HUDEP-2 (cell line): ENCODE results near the gene RHEX.

Experiments
- DNase-seq, 76 experiments: peaks; one replicate each; lab custom pipeline; 2025; ENCODE audit not compliant: unreplicated experiment in 76 of 76; lab: John Stamatoyannopoulos, UW

Gene RHEX

DNA sequence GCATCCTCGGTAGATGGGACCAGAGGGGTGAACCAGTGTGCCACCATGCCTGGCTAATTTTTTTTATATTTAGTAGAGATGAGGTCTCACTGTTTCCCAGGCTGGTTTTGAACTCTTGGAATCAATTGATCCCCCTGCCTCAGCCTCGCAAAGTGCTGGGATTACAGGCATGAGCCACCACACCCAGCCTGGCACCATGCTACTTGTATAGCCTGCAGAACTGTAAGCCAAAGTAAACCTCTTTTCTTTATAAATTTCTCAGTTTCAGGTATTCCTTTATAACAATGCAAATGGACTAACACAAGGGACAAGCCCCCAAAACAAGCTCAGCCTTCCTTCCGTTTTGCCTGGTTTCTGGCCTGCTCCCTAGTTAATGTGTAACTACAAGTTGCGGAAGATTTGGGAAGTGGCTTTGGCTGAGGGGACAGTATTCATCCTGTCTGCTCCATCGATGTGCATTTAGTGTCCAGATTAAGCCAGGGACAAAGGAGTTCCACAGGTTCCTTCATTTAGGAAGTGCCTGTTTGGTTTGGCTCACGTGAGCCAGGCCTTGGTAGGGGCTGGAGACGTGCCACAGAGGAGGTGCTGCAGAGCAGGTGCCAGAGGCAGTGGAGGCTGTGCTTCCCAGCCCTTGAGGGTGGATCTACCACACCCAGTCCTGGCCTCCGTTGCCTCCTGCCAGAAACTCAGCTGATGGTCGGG is 59.8 kb downstream of the RHEX start:
- no peak for DNase-seq

DNA sequence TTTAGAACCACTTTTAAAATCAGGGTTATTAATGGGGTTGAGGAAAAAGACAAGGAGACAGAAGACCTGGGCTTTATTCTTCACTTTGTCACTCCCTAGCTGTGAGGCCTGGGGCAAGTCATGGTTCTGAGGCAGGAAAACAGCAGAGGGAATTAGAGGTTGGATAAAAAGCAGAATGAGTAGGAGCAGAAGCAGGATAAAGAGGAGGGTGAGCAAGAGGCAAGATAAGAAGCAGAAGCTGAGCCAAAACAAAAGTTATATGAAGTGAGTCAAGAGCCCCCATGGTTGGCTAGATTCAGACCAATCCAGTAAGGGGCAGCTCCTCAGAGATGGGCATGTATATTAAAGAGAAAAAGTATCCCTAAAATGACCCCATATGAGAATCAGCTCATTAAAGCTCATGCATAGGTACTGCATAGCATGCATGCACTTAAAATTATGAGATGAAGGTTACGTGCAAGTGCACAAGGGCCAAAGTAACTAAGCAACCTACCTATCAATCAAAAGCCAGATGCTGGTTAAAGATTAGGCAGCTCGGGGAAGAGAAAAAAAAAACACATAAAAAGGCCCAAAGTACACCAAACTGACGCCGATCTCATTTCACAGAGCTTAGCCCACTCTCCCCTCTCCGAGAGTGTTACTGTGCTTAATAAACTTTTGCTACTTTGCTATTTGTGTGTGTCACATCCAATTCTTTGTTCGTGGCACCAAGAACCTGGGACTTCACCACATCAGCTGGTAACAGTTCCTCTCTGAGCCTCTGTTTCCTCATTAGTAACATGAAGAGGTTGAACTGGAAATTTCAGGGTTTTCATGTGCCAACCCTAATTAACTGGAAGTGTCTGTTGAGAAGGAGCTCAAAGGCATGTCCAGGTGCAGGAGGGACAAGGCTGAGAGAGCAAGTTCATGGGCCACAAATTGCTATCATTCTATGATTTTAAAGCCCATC is 62.0 kb downstream of the RHEX start:
- DNase-seq, result peak in 1 of 76 experiments; percentile 11

DNA sequence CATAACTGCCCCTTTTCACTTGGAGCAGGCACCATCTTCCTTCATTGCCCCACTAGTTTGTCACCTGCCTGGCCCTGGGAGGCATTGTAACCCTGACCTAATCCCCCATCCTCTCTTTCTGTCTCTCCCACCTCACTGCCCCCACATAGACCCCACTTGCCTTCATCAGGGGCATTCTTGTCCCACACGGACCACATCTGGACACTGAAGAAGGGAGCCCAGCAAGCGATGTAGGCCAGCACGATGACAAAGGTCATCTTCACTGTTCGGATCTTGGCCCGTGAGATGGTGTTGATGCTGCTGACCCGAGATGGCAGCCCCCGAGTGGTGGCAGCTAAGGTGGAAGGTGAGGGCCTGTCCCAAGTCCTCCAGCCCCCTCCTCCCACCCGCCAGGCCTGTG is 62.8 kb downstream of the RHEX start:
- no peak for DNase-seq

DNA sequence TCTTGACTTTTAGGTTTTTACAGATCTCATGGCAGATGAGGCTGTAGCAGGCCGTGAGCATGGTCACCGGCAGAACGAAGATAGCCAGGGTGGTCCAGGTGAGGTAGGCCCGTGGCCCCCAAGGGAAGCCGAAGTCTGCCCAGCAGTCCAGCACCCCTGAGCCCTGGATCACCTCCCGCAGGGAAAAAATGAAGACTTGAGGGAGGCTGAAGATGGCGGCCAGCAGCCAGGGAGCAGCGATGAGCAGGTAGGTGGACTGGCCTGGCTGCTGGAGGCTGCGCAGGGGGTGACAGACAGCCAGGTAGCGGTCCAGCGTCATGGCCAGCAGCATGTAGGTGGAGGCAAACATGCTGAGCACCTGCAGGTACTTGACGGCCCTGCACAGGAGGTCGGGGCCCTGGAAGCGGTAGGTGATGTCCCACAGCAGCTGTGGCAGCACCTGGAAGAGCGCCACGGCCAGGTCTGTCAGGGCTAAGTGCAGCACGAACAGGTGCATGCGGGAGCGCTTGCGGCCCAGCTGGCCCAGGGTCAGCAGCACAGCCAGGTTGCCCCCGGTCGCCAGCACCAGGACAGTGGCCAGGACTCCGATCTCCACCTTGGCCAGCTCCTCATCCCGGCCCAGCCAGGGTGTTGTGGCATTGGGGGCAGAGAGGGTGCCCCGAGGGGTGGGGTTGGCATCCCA is 63.4 kb downstream of the RHEX start:
- no peak for DNase-seq

DNA sequence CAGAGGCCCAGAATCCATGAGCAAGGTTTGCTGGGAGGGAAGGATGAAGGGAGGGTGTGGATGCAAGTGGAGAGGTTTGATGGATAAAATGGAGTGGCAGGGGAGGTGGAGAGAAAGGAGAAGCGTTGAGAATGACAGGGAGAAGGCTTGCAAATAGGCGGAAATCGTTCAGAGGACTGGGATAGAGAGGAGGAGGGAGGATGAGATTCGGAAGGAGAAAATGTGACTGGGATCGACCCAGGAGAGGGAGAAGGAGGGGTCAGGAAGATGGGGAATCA is 63.8 kb downstream of the RHEX start:
- no peak for DNase-seq

DNA sequence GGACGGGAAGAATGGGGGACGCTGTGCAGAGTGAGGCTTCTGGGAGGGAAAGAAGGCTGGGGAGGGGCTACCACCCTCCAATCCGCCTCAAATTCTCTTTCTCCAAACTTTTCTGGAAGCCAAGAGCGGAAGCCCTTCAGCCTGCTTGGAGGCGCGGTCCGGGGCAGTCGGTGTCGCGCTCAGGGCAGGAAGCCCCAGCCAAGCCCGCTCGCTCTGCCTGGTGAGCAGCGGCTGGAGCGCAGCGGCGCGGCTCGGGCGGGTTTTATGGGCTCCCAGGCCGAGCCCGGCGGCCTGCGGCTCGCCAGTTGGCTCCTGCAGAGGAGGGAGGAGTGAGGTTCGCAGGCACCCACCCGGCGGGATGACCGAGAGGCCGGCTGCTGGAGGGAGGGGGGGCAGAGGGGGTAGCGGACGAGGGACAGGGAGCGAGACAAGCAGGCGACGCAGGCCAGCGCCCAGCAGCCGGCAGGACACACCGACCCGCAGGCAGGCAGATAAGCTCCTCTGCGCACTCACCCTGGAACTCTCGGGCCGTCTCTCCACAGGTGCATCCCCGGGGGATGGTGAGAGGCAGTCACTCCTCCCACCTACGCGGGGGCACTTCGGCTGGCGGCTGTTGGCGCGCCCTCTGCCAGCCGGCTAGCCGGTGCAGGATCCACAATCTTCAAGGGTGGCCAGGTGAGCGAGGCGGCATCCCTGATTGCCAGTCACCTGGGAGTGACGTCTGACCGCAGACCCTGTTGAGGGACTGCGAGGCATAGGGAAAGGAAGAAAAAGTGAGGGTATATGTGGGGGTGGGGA is 64.4 kb downstream of the RHEX start, which contains the start of gene AVPR1B:
TSS of gene AVPR1B (minus strand) at position 238 of the 798 bp plus-strand sequence. CDS start 498 bp downstream, outside the sequence.
- no peak for DNase-seq

DNA sequence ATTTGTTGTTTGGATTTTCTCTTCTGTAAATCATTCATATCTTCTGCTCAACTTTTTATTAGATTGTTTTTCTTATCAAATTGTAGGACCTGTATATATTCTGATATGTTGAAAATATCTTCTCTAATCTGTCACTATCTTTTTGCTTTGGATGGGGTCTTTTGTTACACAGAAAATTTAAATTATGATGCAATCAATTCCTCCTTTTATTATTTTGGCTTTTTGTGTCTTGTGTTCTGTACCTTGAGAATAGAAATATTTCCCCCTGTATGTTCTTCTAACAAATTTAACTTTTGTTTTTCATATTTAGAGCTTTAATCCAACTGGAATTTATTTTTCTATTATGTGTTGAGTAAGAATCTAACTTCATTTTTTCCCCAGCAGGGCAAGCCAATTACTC is 67.4 kb downstream of the RHEX start:
- DNase-seq, result no peak

DNA sequence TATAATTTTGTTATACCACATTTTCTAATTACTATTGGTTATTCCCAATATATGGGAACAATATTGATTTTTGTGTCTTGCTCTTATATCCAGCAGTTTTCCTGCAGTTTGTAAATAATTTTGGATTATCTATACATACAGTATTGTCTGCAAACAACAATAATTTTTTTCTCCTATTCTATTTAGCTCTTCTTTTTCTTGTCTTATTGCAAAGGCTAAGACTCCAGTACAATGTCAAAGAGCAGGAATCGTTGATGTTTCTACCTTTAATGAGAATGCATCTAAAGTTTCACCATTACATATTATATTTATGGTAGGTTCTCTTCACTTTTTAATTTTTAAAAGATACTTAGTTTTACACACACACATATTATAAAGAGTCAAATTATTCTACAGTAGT is 68.3 kb downstream of the RHEX start:
- no peak for DNase-seq

DNA sequence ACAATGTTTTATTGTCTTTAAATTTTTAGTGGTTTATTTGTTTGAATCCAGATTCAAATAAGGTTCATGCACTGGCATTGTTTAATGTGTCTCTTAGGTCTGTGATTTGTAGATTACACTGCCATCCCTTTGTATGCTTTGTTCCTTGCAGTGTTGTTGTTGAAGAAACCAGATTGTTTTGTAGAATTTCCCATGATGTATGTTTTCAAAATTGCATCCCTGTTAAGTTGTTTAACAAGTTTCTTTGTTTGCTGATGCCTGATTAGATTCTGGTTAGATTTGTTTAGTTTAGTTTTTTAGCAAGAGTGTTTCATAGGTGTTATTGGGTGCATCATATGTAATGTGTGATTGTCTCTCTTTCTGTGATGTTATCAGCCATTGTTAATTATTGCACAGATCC is 69.7 kb downstream of the RHEX start:
- DNase-seq, result no peak

DNA sequence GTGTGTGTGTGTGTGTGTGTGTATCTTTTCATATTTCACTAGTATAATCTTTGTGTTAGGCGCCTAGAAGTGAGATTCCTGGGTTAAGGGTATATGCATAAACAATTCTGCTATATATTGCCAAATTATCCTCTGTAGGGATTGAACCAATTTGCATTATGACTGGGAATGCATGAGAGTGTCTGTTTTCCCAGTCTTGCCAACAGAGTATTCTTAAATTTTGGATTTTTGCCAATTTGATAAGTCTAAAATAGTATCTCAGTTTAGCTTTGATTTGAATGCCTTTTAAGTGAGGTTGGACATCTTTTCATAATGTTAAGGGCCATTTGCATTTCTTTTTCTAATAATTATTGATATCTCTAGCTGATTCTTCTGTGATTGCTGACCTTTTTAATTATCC is 72.4 kb downstream of the RHEX start:
- DNase-seq, result no peak

DNA sequence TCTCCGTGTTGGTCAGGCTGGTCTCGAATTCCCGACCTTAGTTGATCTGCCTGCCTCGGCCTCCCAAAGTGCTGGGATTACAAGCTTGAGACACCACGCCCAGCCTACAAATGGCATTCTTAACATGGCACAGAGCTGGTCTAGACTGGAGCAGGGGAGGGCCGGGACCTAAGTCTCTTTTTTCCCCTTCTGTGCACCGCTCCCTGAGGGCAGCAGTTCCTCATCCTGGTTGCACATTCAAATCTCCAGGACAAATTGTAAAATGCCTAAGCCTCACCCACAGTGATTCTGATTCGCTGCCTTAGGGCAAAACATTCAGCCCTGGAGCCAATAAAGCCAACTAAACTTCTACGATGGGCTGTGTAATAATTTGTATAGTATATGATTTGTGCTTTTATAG is 74.4 kb downstream of the RHEX start:
- no peak for DNase-seq

DNA sequence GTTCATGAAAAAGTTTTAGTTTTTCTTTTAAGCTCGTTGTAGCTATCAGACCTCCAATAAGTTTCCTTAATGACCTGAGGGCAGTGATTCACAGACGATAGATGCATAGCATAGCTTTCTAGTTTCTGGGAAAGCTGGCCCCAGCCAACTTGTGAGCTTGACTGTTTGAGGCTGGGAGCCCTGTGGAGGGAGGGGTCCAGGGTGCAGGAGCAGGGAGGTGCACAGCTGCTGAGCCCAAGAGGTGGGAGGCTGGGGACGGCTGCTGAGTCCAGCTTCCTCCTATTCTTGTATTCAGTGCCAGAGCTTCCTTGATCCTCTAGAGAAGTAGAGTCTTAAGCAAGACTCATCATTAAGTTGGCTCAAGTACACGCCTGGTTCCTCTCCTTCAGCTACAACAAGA is 75.2 kb downstream of the RHEX start:
- no peak for DNase-seq

DNA sequence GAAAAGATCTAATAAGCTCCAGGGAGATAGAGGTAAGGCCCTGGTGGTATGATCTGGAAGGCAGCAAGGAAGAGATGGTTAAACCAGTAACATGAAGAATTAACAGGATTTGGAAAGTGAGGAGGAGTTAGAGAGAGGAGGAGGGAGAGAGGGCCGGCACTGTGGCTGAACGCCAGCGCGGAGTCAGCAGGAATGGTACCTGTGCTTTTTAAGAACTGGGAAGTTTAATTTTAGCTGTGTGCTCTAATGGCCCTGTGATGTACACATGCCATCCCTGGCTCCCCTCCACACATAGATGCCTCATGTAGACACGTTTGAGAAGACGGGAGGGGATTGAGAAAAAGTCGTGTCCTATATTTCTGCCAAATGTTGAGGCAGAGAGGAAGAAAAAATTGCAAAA is 78.1 kb downstream of the RHEX start:
- no peak for DNase-seq

DNA sequence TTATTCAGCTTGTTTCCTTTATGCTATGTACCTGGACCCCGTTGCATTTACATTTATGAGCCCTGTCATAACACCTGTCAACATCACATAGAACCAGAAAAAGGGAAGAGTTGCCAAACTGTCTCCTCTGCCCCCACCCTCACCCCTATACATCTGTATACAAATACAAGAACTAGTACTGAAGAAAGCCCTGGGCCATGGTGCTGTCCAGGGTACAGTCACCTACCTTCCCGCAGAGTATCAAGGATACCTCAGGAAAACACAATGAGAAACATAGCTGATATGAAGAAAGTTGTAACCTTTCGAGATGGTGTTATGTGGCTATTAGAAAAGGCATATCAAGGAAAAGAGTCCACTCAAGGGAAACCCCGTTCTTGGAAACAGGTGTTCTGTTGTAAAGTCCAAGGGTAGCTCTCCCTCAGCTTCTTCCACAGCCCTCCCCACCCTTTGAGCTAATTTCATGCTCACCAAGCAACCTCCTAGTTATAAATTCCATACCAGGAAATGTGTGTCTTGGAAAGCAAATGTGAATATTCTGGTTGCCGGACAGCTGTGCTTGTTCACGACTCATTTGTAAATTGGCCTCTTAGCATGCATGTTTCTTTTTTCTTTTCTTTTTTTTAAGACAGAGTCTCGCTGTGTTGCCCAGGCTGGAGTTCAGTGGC is 80.9 kb downstream of the RHEX start:
- DNase-seq, result no peak

DNA sequence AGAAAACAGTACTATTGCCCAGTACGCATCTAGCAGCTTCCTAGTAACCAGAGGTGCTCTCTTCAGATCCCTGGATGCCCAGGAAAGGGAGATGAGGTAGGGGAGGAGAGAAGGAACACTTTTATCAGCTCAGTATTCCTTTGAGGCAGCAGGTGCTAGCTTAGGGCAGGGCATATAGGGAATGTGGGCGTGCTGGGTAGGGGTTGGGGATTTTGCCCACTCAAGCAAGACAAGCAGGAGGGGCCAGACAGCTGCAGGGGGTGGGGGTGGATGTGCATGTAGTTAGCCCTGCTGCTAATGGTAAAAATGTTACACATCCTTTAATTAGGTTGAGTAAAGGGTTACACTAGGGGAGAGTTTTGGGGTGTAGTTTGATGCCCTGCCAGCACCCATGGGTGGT is 82.3 kb downstream of the RHEX start:
- DNase-seq, result no peak

DNA sequence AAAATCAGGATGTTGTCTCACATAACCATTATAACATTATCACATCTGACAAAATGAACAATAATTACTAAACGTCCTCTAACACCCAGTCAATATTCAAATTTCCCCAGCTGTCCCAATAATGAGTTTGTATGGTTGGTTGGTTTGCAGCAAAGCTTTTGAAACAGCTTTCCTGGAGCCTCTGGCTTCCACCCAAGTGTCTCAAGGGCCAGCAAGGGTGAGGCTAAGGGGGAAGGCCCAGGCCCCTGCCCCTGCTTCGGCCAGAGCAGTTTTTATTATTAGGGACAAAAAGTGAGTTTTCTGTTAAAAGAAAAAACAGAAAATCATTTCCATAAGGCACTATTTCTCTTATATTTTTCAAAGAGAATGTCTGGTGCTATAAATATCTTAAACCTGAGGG is 83.3 kb downstream of the RHEX start:
- no peak for DNase-seq

DNA sequence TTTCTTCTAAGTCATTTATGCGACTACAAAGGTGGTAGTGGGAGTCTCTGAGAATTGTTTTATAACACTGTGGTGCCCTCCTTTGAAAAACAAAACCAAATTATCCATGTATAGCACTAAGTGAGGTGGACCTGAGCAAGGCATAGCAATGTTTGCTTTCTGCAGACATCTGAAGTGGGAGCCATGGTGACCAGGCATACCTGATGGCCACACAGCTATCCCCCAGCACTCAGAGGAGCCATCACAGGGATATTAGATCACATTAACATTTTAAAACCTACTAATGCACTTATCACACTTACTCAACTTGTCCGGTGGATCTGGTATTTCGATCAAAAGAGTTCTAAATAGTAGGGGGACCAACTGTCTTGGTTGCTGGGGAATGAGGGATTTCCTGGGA is 89.0 kb downstream of the RHEX start:
- DNase-seq, result no peak

DNA sequence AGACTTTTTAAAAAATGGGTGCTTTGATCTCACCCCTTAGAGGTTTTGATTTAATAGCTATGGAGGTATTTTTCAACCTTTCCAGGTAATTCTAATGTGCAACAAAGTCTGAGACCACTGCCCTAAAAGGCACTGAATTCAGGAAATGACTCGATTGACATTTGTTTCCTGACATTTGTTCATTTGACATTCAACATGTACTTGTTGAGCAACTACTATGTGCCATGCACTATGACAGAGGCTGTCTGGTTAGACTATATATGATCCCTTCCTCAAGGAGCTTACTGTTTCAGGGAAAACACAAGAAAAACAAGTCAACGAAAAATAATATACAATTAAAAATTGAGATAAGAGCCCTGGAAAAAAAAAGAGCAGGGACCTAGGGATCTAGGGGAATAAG is 89.8 kb downstream of the RHEX start:
- no peak for DNase-seq

DNA sequence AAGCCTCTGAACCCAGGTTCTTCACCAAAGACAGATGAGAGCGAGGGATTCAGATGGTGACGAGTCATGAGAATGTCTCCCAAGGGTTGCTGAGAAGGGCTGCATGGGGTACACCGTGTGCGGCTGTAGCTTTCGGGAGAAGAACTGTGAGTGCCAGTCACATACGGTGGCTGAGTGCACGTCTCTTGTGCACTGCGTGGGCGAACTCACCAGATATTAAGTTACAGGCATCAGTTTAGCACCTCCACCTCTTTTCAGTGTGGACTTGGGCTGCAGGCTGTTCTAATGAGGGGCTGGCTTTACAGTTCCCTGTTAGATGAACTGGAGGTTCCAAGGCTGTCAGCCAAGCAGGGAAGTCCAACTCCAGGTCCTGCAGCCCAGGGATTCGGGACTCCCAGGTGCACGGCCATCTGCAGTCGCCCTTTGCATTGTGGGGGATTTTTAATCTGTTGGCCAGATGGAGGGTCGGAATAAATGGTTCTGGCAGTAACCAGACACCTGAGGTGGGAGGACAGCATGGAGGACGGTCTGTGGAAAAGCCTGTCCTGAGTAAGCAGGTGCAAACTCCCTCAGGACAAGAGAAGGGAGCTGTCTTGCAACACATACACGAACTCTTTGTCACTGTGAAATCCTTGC is 90.7 kb downstream of the RHEX start:
- no peak for DNase-seq

DNA sequence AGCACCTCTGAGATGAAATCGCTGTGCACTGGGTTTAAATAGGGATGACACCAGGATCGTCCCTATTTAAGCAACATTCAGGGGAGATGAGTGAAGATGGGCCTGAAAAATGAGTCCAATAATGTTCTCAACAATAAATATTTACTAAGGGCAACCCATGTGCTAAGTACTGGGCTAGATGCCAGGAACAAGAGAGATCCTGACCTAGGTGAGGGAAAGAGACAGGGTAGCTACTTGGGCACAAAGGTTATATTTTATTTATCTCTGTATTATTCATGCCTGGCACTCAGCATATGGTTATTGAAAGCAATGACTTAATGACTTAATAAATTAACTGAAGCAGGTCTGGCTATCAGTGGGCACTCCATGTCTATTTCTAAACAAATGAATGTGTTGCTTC is 91.6 kb downstream of the RHEX start:
- DNase-seq, result no peak
